Measurements from ENCODE around the gene NEK5.
"Not testable (repeated sequence)": the region's sequence is repeated elsewhere in the genome, so short reads cannot be mapped to it uniquely, and the experiment has no call there.

Gene NEK5

DNA sequence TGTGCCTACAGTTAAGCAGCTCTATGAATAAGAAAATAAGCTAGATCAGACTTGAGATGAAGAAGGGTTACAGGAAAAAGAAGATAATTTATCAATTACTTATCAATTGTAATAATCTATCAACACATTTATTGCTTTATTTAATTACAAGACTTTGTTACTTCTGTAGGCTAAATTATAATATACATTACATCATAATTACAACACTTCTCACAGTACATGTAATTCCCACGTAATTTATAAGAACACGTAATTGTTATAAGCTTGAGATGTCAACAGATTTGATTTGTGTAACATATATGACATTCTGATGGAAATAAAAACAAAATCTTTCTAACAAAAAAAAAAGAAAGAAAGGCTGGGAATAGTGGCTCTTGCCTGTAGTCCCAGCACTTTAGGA is 36.8 kb downstream of the NEK5 start:
- TF ChIP-seq, protein P1, sequence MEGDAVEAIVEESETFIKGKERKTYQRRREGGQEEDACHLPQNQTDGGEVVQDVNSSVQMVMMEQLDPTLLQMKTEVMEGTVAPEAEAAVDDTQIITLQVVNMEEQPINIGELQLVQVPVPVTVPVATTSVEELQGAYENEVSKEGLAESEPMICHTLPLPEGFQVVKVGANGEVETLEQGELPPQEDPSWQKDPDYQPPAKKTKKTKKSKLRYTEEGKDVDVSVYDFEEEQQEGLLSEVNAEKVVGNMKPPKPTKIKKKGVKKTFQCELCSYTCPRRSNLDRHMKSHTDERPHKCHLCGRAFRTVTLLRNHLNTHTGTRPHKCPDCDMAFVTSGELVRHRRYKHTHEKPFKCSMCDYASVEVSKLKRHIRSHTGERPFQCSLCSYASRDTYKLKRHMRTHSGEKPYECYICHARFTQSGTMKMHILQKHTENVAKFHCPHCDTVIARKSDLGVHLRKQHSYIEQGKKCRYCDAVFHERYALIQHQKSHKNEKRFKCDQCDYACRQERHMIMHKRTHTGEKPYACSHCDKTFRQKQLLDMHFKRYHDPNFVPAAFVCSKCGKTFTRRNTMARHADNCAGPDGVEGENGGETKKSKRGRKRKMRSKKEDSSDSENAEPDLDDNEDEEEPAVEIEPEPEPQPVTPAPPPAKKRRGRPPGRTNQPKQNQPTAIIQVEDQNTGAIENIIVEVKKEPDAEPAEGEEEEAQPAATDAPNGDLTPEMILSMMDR (IDR thresholded peaks at IDR 0.05; ENCODE audit: insufficient read depth, missing control alignments), result no peak
- FAIRE-seq, result no peak
- no peak for DNase-seq (ENCODE audit: insufficient read length, low spot score)

DNA sequence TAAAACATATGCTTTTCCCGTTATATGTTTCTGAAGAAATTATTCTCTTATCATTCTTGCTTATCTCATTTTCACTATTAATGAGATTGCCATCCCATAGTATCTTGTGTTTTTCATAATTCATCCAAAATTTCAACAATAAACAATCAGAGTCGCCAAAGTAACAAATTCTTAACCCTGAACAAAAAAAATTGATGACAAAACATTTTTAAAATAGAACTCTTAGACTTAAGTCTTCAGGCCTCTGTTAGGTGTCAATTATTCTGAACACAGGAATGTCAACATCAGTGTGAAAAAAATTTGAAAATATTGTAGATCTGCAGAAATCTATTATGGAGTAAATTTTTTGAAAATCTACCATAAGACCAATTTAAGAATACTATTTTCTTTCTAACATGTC is 37.4 kb downstream of the NEK5 start:
- TF ChIP-seq, protein P1 (IDR thresholded peaks at IDR 0.05; ENCODE audit: insufficient read depth, missing control alignments), result no peak
- DNase-seq (ENCODE audit: insufficient read length, low spot score) (no peak), FAIRE-seq (no peak)

DNA sequence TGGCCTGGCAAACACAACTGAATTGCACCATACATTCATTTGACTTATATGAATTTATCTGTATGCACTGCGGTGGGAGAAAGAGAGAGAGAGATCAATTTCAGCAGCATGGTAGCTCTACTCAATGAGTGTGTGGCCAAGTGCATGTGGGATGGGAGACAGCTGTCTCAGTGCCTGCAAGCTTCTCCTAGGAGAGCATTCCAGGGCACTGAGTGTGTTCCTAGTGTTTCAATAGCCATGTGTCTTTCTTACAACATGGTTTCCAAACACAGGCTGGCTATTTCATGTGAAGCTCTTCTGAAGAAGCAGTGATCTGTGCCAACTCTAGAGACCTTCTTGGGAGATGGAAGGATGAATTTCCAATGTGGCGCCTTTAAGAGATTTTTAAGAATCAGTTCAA is 43.5 kb downstream of the NEK5 start:
- FAIRE-seq (no peak), DNase-seq (ENCODE audit: insufficient read length, low spot score) (no peak)
- TF ChIP-seq, protein P1 (IDR thresholded peaks at IDR 0.05; ENCODE audit: insufficient read depth, missing control alignments), result no peak

DNA sequence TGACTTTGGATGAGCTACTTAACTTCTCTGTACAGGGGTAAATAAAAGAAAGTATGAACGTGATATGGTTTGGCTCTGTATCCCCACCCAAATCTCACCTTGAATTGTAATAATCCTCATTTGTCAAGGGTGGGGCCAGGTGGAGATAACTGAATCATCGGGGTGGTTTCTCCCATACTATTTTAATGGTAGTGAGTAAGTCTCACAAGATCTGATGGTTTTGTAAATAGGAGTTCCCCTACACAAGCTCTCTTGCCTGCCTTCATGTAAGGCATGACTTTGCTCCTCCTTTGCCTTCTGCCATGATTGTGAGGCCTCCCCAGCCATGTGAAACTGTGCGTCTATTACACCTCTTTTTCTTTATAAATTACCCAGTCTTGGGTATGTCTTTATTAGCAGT is 43.9 kb downstream of the NEK5 start:
- not testable (repeated sequence) for DNase-seq (ENCODE audit: insufficient read length, low spot score); FAIRE-seq

DNA sequence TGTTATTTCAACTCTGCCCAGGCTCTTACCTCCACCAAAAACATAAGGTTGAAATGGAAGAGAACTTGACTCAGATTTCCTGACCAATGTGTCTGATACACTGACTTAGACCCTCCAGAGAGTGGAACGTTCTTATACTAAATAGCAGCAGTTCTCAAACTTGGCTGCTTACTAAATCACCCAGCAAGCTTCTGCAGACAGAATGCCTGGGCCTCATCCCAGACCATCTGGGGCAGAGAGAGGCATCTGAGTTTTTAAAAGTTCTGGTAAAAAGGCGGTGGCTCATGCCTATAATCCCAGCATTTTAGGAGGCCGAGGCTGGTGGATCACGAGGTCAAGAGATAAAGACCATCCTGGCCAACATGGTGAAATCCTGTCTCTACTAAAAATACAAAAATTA is 46.3 kb downstream of the NEK5 start:
- TF ChIP-seq, protein P1 (IDR thresholded peaks at IDR 0.05; ENCODE audit: insufficient read depth, missing control alignments), result no peak
- FAIRE-seq (no peak), DNase-seq (ENCODE audit: insufficient read length, low spot score) (no peak)

DNA sequence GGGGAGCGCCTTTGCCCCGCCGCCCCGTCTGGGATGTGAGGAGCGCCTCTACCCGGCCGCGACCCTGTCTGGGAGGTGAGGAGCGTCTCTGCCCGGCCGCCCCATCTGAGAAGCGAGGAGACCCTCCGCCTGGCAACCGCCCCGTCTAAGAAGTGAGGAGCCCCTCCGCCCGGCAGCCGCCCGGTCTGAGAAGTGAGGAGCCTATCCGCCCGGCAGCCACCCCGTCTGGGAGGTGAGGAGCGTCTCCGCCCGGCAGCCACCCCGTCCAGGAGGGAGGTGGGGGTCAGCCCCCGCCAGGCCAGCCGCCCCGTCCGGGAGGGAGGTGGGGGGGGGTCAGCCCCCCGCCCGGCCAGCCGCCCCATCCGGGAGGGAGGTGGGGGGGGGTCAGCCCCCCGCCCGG is 49.0 kb downstream of the NEK5 start:
- DNase-seq (ENCODE audit: insufficient read length, low spot score); FAIRE-seq: not testable (repeated sequence)

DNA sequence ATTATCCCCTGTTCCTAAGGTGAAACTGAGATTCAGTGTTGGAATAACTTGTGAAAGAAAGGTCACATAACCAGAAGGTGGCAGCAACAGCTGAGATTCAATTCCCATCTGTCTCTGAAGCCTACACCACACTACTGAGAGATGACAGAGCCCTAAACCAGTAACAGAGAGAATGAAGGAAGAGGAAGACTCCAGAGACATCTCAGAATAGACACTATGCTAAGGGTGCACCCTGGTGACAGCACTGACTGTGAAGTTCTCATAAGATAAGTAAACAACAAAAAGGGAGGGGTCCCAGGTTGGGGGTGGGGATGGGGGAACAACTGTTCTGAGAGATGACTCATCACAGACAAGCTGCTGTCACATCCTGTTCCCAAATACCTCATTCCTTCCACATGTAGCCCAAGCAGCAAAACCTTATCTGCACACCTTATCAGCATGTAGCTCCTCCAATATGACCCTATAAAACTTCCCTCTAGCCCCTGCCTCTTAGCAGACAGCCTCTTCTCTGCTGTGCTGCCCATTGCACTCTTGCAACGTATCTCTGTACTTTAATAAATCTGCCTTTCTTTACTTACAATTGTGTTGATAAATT is 57.8 kb downstream of the NEK5 start:
- TF ChIP-seq, protein P1 (IDR thresholded peaks at IDR 0.05; ENCODE audit: insufficient read depth, missing control alignments), result peak; percentile 28
- DNase-seq (ENCODE audit: insufficient read length, low spot score), result no peak
- FAIRE-seq, result peak; percentile 51

DNA sequence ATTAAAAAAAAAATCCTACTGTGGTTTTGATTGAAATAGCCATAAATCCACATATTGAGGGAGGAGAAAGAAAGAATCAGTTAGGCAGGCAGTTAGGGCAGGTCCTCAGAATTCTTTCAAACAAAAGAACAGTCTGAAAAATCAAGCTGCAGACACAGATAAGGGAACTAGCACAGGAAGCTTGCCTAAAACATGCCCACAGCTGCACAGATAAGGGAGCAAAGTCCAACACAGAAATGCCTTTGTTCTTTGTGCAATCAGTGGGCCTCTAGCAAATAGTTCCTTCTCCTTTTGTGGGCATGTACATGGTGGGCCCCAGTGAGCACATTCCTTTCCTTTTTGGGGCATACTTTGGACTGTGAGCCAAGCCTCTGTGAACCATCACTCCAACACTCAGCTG is 61.6 kb downstream of the NEK5 start:
- TF ChIP-seq, protein P1 (IDR thresholded peaks at IDR 0.05; ENCODE audit: insufficient read depth, missing control alignments), result no peak
- DNase-seq (ENCODE audit: insufficient read length, low spot score) (no peak), FAIRE-seq (no peak)

Measured in D721Med (cell line).